Astrocyte (in vitro differentiated cells and primary cell): ENCODE data around the gene RETREG3.

ENCODE experiments used
- CTCF ChIP-seq: IDR thresholded peaks from 2 replicates; pipeline ENCODE4 v1.5.1; 2011; ENCODE audit warnings: low read depth, mild to moderate bottlenecking, inconsistent platforms, low read length, moderate library complexity; ENCODE audit not compliant: insufficient read depth
- EZH2 ChIP-seq: IDR thresholded peaks from 2 replicates; pipeline ENCODE4 v1.6.1; 2012; ENCODE audit warnings: mild to moderate bottlenecking, low read length, inconsistent platforms; ENCODE audit not compliant: insufficient read depth

- TF ChIP-seq CTCF (no peak), EZH2 (no peak)
These were observed 65.7 kb downstream of the RETREG3 start for GRCh38 chr17:42543190-42544079.
